Measurements from ENCODE around the gene STK32C.
"Not testable (repeated sequence)": the region's sequence is repeated elsewhere in the genome, so short reads cannot be mapped to it uniquely, and the experiment has no call there.

Gene STK32C

GRCh38 chr10:132226586-132227405 is 81.0 kb downstream of the STK32C start:
- DNase-seq: no peak

- no peak for DNase-seq
These were observed 81.9 kb downstream of the STK32C start for GRCh38 chr10:132225849-132226205.

DNA sequence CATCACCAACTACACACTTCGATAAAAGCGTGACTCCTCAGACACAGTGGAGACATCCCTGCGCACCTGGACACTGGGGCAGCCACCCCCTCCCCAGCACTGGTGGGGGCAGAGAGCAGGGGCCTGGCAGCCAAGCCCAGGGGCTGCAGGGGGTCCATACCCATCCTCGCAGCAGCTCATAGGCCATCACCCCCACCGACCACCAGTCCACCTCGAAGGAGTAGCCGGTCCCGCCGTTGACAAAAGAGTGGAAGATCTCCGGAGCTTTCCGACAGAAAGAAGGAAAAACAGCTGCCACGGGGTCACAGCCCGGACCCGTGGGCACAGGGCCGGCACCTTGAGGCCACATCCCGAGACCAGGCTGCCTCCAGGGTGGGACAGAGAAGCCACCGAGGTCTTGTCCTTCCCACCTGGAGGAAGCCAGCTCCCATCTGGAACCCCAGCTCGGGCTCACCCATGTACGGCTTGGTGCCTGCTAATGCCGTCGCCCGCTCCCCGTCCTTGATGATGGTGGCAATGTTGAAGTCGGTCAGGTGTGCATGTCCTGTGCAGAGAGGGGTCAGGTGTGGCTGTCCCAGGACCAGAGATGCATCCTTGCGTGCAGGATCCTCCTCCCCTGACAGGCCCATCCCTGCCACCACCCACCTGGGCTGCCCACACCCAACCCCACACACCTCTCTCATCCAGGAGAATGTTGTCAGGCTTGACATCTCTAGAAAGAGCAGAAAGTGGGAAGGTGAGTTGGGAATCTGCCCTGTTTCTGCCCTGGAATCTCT is 82.5 kb downstream of the STK32C start:
- DNase-seq: no peak

DNA sequence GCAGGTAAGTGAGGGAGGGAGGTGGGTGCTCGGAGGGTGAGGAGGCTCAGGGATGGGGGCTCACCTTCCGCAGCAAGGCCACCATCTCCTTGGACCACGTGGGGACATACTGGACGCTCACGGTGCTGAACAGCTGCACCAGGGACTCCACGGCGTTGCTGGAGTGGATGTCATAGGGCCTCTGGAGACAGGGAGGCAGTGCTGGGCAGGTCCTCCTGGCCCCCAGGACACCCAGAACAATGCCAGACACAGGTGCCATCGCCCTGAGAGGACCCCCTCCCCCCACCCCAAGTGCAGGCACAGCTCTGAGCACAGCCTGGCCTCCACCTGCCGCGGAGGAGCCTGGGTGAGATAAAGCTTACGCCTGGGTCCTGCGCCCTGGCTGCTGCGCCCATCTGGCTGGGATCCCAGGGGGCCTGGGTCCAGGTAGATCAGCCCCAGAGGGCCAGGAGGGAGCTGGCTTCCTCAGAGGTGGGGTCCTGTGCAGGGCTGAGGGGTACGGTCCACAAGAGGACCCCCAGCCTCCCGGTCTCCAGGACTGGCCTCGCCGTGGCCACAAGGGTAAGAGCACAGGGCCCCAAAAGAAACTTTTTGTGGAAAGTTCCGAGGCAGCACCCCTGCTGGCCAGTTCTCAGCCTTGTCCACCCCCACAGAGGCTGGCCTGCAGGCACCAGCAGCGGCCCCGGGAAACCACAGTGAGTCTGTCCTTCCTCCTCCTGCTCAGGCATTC is 83.2 kb downstream of the STK32C start:
- no peak for DNase-seq

GRCh38 chr10:132223611-132224342 is 84.0 kb downstream of the STK32C start:
- no peak for DNase-seq

GRCh38 chr10:132223156-132223590 is 84.6 kb downstream of the STK32C start:
- DNase-seq: peak; percentile 71 to 76

DNA sequence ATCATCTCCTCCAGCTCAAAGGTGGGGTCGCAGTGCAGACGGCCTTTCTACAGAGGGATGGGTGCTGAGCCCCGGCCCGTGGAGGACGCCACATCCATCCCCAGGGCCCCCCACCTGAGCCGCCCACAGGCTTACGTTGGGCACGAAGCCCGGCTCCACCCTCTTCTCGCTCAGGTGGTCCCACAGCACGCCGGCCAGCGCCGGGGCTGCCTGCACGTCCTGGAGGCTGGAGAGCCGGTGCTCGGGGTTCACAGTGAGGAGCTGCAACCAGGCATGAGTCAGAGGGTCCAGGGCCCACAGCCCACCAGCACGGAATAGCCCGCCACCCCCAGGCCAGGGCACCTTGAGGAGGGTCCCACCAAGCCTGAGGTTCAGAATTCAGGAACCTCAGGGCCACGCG is 85.0 kb downstream of the STK32C start:
- no peak for DNase-seq

- DNase-seq: not testable (repeated sequence)
These were observed 86.8 kb downstream of the STK32C start for GRCh38 chr10:132220996-132221395.

- DNase-seq: no peak
These were observed 87.7 kb downstream of the STK32C start for GRCh38 chr10:132220061-132220460.

DNA sequence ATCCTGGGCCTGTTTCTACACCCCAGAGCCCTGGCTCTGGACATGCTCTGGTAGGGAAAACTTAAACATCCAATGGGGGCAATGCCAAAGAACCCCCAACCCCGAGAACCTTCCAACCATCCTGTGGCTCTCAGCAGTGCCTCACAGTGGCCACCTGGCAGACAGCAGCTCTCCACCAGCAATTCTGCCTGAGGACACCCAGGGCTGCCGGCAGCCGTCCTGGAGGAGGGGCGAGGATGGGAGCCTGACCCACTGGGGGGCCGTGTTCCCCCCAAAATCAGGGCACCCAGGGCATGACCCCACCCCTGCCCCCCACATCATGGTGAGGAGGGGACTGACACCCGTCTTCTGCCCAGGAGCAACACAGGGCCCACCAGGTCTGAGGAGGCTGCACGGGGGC is 88.3 kb downstream of the STK32C start:
- DNase-seq: no peak

DNA sequence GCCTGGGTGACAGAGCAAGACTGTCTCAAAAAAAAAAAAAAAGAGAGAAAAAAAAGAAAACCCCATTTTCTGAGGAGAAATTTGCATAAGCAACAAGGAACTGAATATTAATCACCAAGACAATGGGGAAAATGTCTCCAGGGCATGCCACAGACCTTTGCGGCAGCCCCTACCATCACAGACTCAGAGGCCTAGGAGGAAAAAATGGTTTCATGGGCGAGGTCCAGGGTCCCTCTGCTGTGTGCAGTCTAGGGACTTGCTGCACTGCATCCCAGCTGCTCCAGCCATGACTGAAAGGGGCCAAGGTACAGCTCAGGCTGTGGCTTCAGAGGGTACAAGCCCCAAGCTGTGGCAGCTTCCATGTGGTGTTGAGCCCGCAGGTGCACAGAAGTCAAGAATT is 91.3 kb downstream of the STK32C start:
- not testable (repeated sequence) for DNase-seq

DNA sequence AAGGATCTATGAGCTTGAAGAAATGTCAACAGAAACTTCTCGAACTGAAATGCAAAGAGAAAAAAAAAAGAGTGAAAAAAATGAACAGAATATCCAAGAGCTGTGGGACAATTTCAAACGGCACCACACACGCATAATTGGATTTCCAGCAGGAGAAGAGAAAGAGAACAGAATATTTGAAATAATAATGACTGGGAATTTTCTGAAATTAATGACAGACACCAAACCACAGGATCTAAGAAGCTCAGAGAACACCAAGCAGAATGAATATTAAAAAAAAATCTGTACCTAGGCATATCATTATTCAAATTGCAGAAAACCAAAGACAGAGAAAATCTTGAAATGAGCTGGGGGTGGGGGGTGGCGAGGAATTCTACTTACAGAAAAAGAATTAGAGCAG is 93.8 kb downstream of the STK32C start:
- DNase-seq: no peak

DNA sequence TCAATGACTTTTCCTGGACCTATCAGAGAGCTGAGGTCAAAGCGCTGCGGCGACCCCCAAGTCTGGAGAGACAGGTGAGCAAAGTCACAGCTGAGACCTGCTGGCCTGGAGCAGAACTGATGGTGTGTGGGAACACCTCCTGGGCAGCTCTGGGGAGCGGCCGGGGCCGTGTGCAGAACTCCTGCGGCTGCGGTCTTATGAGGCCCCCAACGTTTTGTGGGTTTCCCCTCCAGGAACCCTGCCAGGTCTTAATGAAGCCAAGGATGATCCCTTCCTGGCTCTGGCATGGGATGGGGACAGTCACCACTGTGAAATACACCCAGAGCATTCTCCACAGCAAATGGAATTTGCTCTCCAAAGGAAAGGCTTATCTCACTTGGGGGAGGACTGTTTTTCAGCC is 94.9 kb downstream of the STK32C start:
- no peak for DNase-seq

DNA sequence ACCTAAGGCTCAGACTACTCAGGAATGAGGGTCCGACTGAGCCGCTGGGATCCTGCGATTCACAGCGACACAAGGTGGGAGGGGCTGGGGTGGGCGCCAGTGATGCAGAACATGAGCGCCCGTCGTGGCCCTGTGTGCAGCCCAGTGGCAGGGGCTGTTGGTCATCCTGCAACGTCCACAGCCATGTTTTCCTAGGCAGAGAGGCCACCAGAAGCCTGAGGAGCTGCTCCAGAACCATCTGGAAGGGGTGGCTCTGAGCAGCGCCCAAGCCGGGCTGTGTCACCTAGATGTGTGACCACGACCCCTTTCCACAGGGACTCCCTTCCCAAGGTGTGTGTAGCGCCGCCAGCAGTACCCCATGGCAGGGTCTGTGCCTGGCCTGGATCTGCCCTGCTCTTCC is 96.5 kb downstream of the STK32C start:
- DNase-seq: no peak

DNA sequence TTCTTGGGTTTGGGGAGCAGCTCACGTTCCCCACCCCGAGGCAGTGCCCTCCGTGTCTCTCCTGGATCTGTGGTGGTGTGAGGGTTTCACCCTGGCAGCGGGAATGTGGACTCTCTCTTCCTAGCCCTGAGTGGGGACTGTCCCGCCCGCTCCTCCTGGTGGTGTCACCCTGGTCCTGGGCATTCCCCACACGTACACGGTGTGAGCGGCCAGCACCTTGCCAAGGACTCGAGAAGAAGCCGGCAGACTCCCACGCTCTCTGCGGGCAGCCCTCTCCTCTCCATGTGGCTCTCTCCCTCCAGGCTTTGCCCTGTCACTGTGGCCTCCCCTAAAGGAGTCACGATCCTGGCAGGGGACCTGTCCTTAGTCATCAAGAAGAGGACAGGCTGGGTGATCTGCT is 97.0 kb downstream of the STK32C start:
- no peak for DNase-seq

- DNase-seq: no peak
These were observed 97.7 kb downstream of the STK32C start for GRCh38 chr10:132209978-132210530.

DNA sequence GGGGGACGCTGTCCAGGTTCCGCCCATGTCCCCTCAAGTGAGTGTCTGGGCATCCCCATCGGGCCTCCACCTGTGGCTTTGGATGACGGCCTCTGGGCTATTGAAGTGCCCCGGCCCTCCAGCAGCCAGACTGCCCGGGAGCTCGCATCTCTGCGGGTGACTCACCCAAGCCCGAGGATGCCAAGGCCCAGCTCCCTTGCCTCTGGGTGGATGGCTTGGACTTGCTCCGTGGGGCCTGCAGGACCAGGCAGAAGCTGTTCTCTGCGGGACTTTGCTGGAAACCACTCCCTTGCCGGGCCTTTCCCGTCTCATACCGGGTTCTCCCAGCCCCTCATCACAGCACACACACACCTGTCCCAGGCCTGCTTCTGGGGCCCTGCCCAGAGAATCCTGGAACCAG is 98.6 kb downstream of the STK32C start:
- no peak for DNase-seq

DNA sequence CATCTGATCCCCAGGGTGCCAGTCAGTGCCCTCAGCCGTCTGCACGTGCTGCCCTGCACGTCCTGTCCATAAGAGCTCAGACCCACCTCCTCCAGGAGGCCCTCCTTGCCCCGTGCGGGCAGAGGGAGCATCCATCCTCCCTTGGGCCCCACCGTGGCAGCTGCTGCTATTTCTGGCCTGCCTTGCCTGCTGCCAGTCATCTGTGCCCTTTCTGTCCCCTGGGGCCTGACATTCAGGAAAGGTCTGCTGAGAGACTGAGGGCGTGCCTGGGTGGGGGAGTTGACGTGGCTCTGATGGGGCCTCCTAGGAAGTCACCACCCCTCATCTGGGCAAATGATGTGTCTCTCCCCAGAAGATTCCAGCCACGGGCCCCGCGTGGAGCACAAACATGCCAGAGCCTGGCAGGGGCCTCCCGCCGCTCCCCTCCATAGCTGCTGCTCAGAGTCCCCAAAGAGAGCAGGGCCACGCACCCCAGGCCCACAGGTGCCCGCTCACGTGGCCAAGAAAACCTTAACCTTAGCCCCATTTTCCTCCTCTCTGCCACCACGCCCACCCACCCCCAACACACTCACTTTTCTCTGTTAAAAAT is 99.2 kb downstream of the STK32C start:
- DNase-seq: no peak

DNA sequence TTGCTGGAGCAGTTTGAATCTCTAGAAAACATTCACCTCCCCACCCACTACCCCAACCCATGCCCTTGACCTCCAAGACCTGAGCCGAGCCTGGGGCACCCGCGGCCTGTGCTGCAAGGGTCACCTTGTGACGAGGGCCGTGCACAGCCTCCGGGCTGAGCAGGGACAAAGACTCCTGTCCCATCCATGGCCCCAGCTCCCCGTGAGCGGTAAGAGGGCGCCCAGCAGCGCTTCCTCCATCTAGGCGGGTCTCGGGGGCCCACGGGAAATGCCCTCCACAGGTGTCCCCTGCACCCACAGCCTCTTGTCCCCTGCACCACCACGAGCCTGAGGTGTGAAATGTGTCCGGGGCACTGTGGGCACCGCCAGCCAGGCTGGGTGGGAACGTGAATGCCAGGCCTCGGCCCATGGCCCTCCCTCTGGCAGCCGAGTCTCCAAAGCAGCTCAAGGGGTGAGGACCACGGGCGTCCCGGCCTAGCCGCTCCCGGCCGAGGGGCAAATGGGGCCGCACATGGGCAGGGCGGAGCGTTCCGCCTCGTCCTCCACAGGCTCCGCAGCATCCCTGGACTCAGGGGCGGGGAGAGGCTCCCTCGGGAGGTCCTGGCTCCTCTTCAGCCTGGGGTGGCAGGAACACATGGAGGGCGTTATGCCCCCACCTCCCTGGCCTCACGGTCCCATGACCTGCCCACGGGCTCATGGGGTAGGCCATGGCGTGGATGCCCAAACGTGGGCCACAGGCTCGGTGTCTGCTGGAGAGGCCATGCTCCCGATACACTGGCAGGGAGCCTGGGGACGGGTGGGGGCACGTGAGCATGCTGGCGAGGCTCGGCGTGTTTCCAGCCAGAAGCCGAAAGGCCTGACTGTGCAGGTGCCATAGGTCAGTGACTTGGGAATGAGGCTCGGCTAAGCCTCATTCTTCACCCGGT is 100.0 kb downstream of the STK32C start:
- no peak for DNase-seq

DNA sequence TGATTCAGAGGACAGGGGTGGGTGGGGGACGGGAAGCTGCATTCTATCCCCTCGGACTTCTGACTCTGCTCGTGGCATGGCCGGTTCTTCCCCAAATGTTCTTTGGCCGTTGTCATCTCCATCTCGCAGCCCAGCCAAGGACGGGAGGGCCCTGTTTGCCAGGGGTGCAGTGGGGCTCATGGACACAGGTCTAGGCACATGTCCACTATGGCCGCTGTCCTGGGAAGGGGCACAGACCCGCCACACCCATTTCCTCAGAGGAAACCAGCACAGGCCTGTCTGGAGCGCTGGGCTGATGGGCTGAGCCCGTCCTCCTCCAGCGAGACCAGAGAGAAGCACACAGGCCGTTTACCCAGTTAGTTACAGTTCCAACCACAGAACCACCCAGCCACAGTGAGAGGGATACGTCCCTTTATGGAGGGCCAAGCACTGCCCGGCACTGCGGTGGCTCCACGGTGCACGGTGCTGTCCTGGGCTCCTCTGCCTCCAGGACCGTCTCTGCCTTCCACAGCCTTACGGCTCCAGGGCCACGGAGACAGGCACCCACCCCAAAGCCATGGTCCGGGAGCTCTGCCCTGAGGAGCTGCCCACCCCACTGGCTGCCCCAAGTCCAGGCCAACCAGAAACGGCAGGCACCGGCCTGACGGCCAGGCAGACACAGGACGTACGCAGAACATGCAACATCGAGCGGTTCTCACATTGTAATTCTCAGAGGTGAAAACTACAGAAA is 100.8 kb downstream of the STK32C start:
- no peak for DNase-seq

Measured in CD4-positive, alpha-beta T cell treated with Interleukin-1 beta for 1 hour (primary cell).